GM21390 (cell line): Measurements from ENCODE around the gene ACOT8.
A peak's percentile ranks its signal among the peaks of the same experiment; 100 is the strongest.
"Not testable (repeated sequence)": the region's sequence is repeated elsewhere in the genome, so short reads cannot be mapped to it uniquely, and the experiment has no call there.

Source experiments
- ATAC-seq: cut with Tn5 transposase; IDR thresholded peaks from one replicate; pipeline ENCODE4 v1.9.1; 2021; ENCODE audit not compliant: unreplicated experiment

ACOT8 gene

GRCh38 chr20:45829673-45830106, 27.5 kb downstream of the ACOT8 start:
- ATAC-seq: not testable (repeated sequence)

- ATAC-seq: no peak
Measured at GRCh38 chr20:45828589-45828988, 28.6 kb downstream of the ACOT8 start.

DNA sequence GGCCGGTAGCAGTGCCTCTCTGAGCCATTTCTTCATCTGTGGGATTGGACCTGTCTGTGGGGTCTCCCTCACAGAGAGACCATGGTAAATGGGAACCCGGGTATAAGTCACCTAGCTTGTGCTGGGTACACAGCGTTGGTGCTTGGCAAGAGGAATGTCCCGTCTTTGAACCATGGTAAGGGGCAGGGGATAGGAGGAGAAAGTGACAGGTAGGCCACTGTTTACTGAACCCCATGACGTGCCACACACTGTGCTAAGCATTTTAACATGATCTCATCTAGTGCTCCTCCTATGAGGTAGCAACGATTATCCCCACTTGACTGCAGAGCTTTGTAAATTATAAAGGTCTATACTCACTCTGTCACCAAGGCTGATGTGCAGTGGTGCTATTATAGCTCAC, 29.5 kb downstream of the ACOT8 start:
- ATAC-seq: no peak

DNA sequence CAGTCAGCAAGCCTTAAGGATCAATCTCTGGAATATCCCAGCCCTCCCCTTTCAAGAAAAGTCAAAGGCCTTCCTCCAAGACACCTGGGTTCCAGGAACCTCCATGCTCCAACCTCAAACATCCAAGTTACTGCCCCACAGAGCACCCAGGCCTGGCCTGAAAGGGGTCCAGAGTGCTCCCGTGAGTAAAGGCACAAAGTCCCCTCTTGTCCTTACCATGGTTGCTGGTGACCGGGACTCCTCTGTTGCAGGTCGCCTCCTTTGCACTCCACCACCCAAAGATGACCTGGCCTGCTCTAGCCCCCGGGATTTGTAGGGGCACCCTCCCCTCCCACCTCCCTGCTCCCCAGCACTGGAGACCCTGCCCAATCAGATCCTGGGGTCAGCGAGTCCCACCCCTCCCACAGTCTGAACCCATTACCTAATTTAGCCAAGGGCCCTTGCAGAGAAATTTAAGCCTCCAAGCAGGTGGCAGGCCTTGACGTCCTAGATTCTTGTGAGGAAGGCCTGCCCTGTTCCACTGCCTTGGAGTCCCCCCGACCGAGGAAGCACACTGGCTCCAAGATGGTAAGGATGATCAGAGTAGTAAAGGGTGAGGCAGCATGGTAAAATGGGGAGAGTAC, 30.1 kb downstream of the ACOT8 start, which contains the start of gene TNNC2:
Gene TNNC2, minus strand, starts transcription at position 283 of the 623 bp plus-strand sequence. Its CDS starts 64 bp downstream, at position 219.
- no peak for ATAC-seq

DNA sequence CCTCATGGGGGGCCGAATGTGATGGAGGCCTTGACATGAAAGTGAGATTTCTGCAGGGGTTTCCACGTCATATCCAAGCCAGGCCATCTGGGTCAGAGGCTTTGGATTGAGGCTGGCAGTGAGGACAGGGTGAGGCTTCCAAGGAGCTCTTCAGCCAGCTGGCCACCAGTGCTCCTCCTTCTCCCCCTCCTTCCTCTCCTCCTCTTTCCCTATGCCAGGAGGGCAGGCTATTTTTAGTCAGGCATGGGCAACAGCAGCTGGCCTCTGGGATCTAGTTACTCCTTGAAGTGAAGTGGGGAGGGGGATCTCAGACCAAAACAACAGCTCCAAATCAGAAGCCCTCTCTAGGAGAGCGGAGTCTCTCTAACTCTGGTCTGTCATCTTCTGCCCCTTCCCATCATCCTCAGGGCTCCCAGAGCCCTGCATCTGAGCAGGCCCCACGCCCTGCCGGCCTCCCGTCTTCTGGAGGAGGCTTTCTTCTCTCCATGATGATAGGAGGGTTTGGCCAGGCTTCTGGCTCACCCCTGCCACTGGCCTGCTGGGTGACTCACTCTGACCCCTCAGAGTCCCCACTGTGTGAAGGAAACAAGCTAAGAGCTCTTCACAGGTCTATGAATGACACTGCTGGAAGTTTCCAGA, 30.7 kb downstream of the ACOT8 start:
- ATAC-seq: no peak

GRCh38 chr20:45823949-45824835, 33.0 kb downstream of the ACOT8 start:
- no peak for ATAC-seq

DNA sequence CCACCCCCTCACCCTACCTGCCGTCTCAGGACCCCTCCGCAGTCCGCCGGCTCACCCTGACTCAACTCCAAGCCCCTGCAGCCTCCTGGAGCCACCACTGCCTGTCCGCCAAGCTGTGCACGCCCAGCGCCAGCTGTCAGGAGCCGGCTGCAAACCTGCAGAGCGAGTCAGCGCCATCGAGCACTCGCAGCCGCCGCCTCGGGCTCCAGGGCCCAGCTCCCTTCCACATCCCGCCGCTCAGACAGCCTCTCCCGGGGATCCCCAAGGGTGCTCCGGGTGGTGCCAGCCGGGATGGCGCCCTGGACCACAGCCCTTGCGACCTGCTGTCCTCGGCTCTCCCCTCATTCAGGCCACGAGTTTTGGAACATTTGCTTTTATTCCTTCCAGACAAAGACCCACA, 34.3 kb downstream of the ACOT8 start:
- no peak for ATAC-seq

GRCh38 chr20:45821947-45822346, 35.2 kb downstream of the ACOT8 start:
- no peak for ATAC-seq

GRCh38 chr20:45819466-45819865, 37.7 kb downstream of the ACOT8 start:
- no peak for ATAC-seq

GRCh38 chr20:45818239-45818638, 39.0 kb downstream of the ACOT8 start:
- ATAC-seq: no peak

DNA sequence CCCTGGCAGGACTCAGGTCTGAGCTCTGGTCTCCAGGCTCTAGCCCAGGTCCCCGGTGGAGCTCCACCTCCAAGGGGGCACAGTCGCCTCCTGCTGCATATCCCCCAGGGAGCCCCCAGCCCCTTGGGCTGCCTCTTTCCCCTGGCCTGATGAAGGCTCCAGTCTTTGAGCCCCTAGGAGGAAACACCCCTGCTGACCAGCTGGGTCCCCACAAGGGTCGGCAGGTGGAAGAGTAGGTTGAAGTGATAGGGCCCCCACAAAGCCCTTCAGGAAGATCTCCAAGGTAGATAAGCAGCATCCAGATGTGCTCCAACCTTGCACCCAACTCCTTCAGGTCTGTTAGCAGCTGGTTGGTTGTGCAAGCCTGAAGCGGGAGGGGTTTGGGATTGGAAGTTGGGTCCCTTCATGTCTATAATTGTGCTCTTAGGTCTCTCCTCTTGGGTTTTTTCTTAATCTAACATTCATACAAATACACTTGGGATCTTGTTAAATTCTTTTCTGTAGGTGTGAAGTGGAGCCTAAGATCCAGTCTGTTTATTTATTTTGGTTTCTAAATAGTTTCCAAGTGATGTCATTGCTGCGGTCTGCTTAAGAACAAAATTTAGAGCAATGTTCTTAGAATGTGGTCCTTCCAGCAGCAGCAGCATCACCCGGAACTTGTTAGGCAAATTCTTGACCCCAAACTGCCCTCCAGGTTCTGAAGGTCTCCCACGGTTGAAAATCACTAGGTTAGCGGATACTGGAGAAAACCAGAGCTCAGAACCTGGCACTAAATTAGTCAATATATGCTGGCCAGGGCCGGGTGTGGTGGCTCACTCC, 39.6 kb downstream of the ACOT8 start:
- no peak for ATAC-seq

DNA sequence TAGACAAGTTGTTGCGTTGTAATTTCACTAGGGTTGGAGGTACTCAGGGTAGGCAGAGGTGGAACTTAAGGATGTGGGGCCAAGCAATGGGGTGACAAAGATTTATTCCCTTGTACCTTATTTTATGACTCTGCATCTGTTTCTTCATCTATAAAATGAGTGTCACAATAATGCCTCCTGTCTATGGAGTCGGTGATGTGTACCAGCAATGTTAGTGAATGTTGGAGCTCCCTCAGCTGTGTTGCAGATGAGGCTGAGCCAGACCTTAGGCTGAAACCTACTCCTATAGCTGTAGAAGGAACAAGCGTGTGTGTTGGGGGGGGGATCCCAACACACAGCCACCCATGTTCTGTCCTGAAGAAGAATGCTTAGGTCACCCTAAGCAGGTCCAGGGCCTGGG, 40.2 kb downstream of the ACOT8 start:
- ATAC-seq: no peak

GRCh38 chr20:45814314-45814713, 42.9 kb downstream of the ACOT8 start:
- no peak for ATAC-seq

DNA sequence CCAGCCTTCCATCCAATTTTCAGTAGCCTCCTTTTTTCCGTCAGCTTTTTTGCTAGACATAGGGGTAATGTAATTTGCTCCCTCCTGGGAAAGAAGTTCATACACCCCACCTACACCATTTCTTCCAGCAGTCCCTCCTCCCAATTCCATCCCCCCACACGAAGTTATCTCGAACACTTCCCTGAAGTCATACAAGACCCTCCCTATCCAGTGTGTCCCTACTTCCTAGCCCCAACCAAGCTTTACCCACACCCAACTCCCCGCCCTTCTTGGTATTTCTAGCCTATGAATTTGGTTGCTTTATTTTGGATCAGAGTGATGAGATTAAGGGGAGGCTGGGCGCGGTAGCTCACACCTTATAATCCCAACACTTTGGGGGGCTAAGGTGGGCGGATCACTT, 43.7 kb downstream of the ACOT8 start:
- ATAC-seq: no peak

GRCh38 chr20:45813006-45813340, 44.2 kb downstream of the ACOT8 start:
- ATAC-seq: no peak

GRCh38 chr20:45812157-45813005, 44.8 kb downstream of the ACOT8 start, which contains the start of gene UBE2C:
UBE2C (plus strand) TSS chr20:45812644; CDS start chr20:45812696, 52 bp downstream.
- ATAC-seq: peak; percentile 98

DNA sequence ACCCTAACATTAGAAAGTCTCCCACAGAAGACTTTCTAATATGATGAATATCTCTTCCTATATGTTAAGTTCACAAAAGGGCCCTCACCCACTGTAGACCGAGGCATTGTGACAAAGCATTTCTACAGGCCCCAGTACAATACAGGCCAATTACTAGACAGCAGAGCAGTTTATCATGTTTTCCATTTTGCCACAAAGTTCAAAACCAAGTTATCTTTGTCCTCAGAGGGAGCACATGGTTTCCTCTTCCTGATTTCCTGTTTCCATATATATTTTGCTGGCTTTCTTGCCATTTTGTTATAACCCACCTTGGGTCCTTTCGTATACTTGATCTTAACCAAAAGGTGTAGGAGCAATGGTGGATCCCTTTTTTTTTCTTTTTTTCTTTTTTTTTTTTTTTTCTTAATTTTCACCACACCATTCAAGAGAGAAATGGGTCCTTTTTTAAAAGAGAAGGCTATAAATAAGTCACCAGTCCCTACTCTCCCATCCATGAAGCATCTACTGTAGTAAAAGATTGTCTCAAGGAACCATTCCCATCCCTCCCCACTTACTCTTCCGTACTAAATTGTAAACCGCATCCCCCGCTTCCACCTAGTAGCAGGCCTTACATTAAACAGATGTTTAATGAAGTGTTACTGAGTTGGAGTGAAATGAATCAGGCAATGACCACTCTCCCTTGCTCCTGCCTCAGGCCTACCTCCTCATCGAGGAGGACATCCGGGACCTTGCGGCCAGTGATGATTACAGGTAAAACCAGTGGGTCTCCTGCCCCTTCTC, 46.8 kb downstream of the ACOT8 start:
- no peak for ATAC-seq

DNA sequence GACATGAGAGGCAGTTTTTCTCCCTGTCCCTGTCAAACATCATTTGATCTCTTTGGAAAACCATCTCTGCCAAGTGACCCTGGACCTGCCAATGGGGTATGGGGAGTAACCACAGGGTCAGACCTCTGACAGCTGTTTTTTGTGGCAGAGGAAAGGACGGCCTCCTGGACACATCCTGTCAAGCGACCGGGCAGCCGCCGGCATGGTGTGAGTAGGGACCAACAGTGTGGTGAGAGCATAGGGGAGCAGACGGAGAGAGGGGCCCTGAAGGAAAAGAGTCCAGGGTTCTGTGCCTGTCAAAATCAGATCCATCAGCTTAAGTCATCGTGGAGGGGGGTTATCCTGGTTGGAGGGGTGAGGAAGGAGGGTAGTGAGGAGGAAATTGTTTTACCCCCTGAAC, 55.3 kb downstream of the ACOT8 start:
- ATAC-seq: no peak

DNA sequence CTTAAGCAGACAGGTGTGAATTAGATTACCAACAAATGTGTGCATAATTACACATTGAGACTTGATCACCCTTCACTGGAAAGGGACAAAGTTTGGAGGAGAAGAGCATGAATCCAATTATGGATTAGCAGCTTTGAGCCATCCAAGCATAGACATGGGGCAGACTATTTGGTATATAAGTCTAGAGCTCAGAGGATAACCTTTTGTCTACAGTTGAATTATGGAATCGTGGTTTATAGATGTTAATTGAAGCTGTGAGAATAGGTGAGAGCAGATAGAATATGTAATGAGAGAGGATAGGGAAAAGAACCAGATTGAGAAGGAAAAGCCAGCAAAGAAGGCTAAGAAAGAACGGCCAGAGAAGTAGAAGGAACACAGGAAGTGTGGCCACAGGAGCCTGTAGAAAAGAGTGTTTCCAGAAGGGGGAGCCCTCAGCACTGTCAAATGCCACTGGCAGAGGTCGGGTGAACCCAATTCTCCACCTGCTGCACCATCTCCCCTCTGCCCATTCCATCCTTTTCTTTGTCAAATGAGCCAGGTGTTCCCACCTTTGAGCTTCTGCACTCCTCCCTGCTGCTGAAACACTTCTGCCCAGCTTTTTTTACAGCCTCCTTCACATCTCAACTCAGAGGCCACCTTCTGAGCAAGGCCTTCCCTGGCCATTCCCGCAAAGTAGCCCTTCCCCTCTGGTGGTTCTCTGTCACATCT, 58.1 kb downstream of the ACOT8 start:
- ATAC-seq: peak; percentile 53
